HG03432 (cell line): Measurements from ENCODE around the gene TTC13.

Source experiments
- ATAC-seq: cut with Tn5 transposase; IDR thresholded peaks from one replicate; pipeline ENCODE4 v1.9.1; 2021; ENCODE audit warnings: mild to moderate bottlenecking, moderate library complexity; ENCODE audit not compliant: unreplicated experiment

TTC13 gene

DNA sequence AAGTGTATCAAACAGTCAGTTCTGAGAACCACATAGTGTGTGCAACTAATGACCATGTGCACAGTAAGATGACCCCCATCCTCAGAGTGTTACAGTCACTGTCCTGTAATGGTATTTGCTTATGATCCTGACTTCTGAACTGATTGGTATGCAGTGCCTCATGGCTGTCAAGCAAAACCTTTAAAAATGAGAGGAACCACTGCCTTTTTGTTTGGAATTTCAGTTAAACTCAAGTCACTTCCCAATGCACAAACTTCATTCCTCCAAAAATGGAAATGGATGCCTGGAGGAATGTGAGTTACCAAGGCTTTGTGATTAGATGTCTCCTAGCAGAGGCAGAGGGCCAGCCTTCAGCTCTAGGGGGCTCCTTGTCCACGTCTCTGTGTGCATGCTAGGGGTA is 120.8 kb downstream of the TTC13 start:
- no peak for ATAC-seq

GRCh38 chr1:230857077-230857476 is 121.6 kb downstream of the TTC13 start:
- ATAC-seq: no peak
